Left kidney (tissue), 2 donors: ENCODE data around the gene CARS1. TPM values are rescaled to one million over a fixed set of nuclear protein-coding genes. Genes with fewer than 3 reads are reported as not detected.

Experiments used
- DNase-seq: peaks from one replicate; pipeline ENCODE4 v3.0.0-alpha.2; 2013
- polyA plus RNA-seq: library from polyadenylated mRNA; unstranded; fragments of 120-200 nt; gene quantifications from one replicate; pipeline ENCODE4 v1.2.1, GENCODE V29; 2013; ENCODE audit not compliant: insufficient read length

CARS1 gene
- polyA plus RNA-seq, 1 donor: 28.4 TPM

GRCh38 chr11:2955906-2956476, 101.2 kb downstream of the CARS1 start:
- peak; percentile 33 for DNase-seq

GRCh38 chr11:2954263-2954662, 103.0 kb downstream of the CARS1 start:
- no peak for DNase-seq

- DNase-seq: no peak
These were observed 104.9 kb downstream of the CARS1 start for GRCh38 chr11:2952290-2952689.

- no peak for DNase-seq
These were observed 105.8 kb downstream of the CARS1 start for GRCh38 chr11:2951231-2952110.

Other genes with a start within 250 kb of the CARS1 start
- 90.1 TPM for gene CDKN1C, start 171.6 kb downstream of the CARS1 start, polyA plus RNA-seq
- gene PHLDA2, start 128.0 kb downstream of the CARS1 start, polyA plus RNA-seq: not detected
- gene NAP1L4, start 65.1 kb downstream of the CARS1 start, polyA plus RNA-seq: 245 TPM
- 20.5 TPM for gene OSBPL5, start 107.9 kb upstream of the CARS1 start, polyA plus RNA-seq
- not detected for gene MRGPRG, start 161.4 kb upstream of the CARS1 start, polyA plus RNA-seq
- gene MRGPRE, start 175.0 kb upstream of the CARS1 start, polyA plus RNA-seq: not detected